ENCODE measurements around the gene HELB.

GRCh38 chr12:66296176-66296683 is 6.1 kb upstream of the HELB start:
- TF ChIP-seq CTCF (IDR thresholded peaks at IDR 0.05) = no peak
- no peak for TF ChIP-seq POLR2A (IDR thresholded peaks at IDR 0.05; ENCODE audit: low read length)
- TF ChIP-seq ELK1 (IDR thresholded peaks at IDR 0.05; ENCODE audit: low read depth, low read length) = no peak
- no peak for TF ChIP-seq HDAC2 (IDR thresholded peaks at IDR 0.05)
- no peak for TF ChIP-seq EHMT2 (IDR thresholded peaks at IDR 0.05; ENCODE audit: low read depth)
- no peak for TF ChIP-seq EP300 (IDR thresholded peaks at IDR 0.05)
- TF ChIP-seq JUNB (IDR thresholded peaks at IDR 0.05) = no peak
- TF ChIP-seq MYC (IDR thresholded peaks at IDR 0.05; ENCODE audit: borderline replicate concordance, low read length) = no peak
- TF ChIP-seq KDM1A (IDR thresholded peaks at IDR 0.05; ENCODE audit: low read depth) = no peak
- no peak for TF ChIP-seq HMGXB4 (CRISPR knock-in tag; IDR thresholded peaks at IDR 0.05; ENCODE audit: borderline replicate concordance)
